Endometrial microvascular endothelial cells (primary cell): ENCODE results near the gene SRPRA. TPM values are rescaled to one million over a fixed set of nuclear protein-coding genes. Genes with fewer than 3 reads are reported as not detected.
"Not testable (repeated sequence)": the region's sequence is repeated elsewhere in the genome, so short reads cannot be mapped to it uniquely, and the experiment has no call there.

ENCODE experiments used
- in situ Hi-C: cut with HindIII; loops from 2 replicates; pipeline ENCODE4 v1.10.0; 2017; ENCODE audit warnings: low sequenced_read_pairs, low pct_unique_long_range_greater_than_20kb; ENCODE audit errors: inconsistent ontology term
- total RNA-seq: library from RNA; depleted of rRNA; stranded (reverse); fragments of >200 nt; gene quantifications from one replicate; pipeline ENCODE4 v1.2.3, GENCODE V29; 2015; ENCODE audit errors: inconsistent ontology term

The SRPRA gene
- total RNA-seq, 1 donor from 2014 or later = 126 TPM

DNA sequence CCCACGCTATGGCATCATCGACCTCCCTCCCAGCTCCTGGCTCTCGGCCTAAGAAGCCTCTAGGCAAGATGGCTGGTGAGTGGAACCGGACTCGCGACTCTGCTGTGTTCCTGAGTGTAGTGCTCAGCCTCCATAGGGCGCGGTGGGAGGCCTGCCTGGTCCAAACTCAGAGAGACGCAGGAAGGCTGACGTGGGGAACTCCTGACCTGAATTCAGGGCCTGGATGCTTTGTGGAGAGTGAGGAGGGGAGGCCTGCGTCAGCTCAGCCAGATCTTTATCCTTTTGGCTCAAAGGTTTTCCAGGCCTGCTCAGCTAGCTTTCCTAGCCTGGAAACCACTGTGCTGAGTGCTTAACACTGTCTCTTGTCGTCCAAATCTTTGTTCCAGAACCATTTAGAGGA is 22.2 kb upstream of the SRPRA start:
- in situ Hi-C loops = no loop called here

GRCh38 chr11:126288237-126288636 is 19.5 kb upstream of the SRPRA start:
- in situ Hi-C loops = no loop called here

- in situ Hi-C loops = no loop called here
Measured at GRCh38 chr11:126284829-126285228, 16.1 kb upstream of the SRPRA start.

DNA sequence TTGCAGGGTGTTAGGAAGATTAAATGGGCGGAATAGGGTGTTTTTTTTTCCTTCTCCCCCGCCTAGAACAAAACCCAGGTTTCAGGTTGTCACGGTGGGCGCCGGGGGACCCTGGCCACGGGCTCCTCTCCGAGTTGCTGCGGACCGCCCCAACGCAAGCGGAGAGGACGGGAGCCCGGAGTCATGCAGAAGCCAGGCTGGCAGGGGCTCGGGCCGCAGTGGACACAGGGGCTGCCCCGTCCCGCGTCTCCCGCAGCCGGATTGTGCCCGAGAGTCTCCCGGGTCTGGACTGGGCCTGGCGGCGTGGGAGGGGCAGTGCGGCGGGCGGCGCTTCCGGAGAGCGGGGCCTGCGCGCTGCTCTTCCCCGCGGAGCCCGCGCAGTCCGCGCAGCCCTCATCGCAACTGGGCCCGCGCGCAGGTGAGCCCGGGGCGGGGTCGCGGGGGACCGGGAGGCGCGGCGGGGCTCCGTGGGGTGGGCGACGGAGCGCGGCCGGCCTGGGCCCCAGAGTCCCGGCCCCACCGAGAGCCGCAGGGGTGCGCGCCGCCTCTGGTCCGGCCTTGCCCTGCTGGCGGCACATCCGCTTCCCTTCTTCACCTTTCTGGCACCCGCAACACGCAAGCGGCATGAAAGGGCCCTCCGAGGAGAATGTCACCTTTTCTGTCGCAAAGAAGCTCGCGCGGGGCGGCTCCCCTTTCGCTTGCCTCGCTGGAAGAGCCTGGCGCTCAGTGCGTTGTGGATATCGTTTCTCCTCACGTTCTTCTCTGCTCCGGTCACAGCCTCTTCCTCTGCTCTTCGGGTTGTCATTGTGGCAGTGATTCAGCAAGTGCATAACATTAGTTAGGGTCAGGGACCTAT is 14.3 kb upstream of the SRPRA start, which contains the start of gene TIRAP:
Gene TIRAP, plus strand, starts transcription at position 358 of the 856 bp plus-strand sequence. CDS start 7,802 bp downstream, outside the sequence.
- in situ Hi-C loops = no loop called here

- in situ Hi-C loops = no loop called here
Measured at GRCh38 chr11:126282361-126282735, 13.7 kb upstream of the SRPRA start.

GRCh38 chr11:126281666-126282175 is 13.0 kb upstream of the SRPRA start:
- in situ Hi-C loops = no loop called here

DNA sequence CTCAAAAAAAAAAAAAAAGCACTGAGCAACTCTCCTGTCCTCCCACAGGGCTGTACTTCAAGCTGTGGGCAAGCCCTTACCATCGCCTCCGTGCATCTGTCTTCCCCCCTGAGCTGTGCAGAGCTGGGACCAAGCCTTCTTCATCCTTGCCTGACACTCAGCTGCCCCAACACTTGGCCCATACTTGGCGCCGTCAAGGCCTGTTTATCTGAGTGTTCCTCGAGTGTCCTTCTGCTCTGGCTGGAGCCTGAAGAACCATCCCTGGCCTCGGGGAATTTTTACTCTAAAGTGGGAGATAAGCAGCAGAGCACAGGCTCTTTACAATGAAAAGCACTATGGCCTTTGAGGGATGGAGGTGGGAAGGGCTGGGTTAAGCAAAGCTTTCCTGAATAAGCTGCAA is 12.6 kb upstream of the SRPRA start:
- in situ Hi-C loops = no loop called here

- in situ Hi-C loops = no loop called here
Measured at GRCh38 chr11:126280595-126280994, 11.9 kb upstream of the SRPRA start.

DNA sequence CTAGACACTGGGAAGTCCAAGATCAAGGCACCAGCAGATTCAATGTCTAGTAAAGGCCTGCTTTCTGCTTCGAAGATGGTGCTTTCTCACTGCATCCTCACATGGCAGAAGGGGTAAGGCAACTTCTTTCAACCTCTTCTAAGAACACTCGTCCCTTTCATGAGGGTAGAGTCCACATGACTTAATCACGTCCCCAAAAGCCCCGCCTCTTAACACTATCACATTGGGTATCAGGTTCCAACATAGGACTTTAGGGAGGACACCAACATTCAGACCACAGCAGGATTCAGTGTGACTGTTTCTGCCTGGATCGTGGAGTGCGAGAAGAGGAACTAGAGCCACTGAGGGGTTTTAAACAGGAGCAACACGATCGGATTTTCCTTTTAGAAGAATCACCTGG is 10.5 kb upstream of the SRPRA start:
- in situ Hi-C loops = no loop called here

DNA sequence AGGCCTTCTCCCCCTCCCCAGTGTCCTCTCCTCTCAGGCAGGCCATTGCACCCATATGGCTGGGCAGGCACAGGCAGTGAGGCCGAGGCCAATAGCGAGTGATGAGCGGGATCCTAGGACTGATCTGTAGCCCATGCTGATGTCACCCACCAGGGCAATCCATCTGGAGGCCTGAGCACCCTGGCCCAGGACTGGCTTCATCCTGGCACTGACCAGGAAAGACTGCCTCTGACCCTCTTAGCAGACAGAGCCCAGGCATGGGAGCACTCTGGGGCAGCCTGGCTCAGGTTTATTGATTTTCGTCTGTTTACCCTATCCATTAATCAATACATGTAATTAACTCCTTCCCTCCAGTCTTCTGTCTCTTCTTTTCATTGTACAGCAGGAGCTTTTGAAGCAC is 9.1 kb upstream of the SRPRA start:
- in situ Hi-C loops = no loop called here

GRCh38 chr11:126277322-126277721 is 8.6 kb upstream of the SRPRA start:
- in situ Hi-C loops = no loop called here

- in situ Hi-C loops = no loop called here
Measured at GRCh38 chr11:126268361-126268707, 361 bp downstream of the SRPRA start.

- in situ Hi-C loops = no loop called here
Measured at GRCh38 chr11:126267650-126268049, 1.0 kb downstream of the SRPRA start.

DNA sequence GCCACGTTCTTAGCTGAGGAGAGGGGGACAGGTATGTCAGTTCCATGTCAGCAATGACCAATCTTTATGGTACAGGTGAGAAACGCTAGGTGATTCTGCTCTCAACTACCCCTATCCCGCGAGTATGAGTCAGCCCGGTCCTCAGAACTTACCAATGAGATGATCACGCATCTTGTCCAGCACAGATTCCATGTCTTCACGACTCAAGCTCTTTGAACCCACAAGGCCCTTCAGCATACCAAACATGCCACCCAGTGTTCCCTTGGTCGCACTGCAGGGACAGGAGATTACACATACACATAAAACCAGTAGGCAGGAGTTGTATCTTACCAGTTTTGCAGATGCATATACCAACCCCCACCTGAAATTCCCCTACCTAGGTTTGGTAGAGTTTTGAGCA is 2.9 kb downstream of the SRPRA start:
- in situ Hi-C loops = no loop called here

GRCh38 chr11:126263489-126263888 is 5.2 kb downstream of the SRPRA start:
- in situ Hi-C loops = no loop called here

DNA sequence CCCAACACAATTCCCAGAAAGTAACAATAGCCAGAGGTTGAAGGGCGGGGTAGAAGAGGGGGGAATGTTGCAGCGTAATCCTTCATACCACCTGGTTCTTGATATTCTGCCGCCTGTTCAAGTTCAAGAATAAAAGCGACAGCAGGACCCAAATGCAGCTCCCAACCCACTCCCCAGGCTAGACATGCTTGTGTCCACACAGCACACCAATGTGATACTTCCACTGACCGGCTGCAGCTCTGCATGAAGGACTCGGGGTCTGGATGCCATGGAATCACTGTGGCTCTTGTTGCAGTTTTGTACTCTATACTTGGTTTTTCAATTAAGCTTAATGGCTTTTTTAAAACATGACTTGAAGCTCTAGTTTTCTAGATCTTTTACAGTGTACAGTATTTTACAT is 6.5 kb downstream of the SRPRA start:
- in situ Hi-C loops = no loop called here

DNA sequence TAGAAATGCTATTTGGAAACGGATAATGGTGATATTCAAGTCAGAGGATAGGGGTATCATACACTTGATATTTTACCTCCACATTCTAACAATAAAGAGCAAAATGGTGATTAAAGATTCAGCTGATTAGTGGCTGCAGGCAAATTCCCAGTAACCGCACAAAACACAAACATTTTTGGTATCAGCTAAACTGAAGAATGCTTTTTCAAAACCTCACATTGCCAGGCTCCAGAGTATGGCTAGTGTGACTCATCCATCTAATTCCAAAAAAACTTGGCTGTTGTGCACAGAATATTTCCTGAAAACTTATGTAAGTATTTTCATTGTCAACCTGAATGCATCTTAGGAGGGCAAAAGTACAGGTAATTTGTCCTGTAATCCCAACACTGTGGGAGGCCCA is 10.9 kb downstream of the SRPRA start:
- in situ Hi-C loops = no loop called here

DNA sequence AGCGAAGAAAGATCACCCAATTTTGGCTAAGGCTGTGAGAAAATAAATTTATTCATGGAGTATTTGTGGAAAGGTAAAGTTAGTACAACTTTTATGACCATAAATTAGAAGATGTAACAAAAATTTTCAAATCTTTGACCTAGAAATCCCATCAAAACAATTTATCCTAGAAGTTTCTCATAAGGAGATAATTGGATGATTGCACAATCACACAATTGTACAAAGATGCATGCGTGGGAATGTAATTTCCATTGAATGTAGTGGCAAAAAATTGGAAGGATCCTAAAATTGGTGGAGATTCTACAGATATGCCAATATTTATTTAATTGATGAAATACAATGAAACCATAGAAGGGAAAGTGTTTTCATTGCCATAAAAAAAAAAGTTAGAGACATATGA is 11.6 kb downstream of the SRPRA start:
- in situ Hi-C loops = no loop called here

- in situ Hi-C loops = no loop called here
Measured at GRCh38 chr11:126256216-126256615, 12.5 kb downstream of the SRPRA start.

GRCh38 chr11:126255507-126255906 is 13.2 kb downstream of the SRPRA start:
- in situ Hi-C loops = not testable (repeated sequence)

DNA sequence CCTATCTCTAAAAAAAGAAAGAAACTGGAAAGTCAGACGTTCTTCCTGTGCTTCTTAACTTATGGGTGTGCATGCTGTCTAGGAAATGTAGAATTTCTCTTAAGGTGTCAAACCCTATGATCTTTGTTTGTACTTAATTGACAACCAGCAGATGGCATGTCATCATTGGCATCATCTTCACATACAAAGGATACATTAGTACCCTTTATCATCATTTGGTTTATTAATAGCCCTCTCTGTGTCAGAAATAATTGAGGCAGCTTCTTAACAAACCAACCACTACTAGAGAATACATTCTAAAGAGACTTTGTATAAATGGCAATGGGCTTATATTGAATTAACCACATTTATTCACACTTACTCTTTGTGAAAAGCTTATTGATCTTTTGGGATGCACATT is 13.9 kb downstream of the SRPRA start:
- in situ Hi-C loops = no loop called here
